Activated CD4-positive, alpha-beta T cell treated with anti-CD3 and anti-CD28 coated beads for 24 hours (primary cell): ENCODE data around the gene TLK1.
"Not testable (repeated sequence)": the region's sequence is repeated elsewhere in the genome, so short reads cannot be mapped to it uniquely, and the experiment has no call there.

Experiments used
- DNase-seq, 2 donors: peaks; one replicate each; pipeline ENCODE4 v3.0.0-alpha.2; 2020; ENCODE audit warnings: low read depth in 2 of 2

Gene TLK1

GRCh38 chr2:171142398-171142797, 18.3 kb downstream of the TLK1 start:
- DNase-seq: no peak

GRCh38 chr2:171141320-171141719, 19.4 kb downstream of the TLK1 start:
- DNase-seq: no peak

GRCh38 chr2:171139860-171140259, 20.8 kb downstream of the TLK1 start:
- no peak for DNase-seq

- DNase-seq: no peak
Measured at GRCh38 chr2:171136024-171136423, 24.7 kb downstream of the TLK1 start.

GRCh38 chr2:171134624-171135230, 26.0 kb downstream of the TLK1 start:
- no peak for DNase-seq

GRCh38 chr2:171132086-171132485, 28.6 kb downstream of the TLK1 start:
- DNase-seq: no peak

GRCh38 chr2:171128461-171128860, 32.2 kb downstream of the TLK1 start:
- DNase-seq: no peak

- DNase-seq: no peak
Measured at GRCh38 chr2:171124541-171124940, 36.2 kb downstream of the TLK1 start.

- no peak for DNase-seq
Measured at GRCh38 chr2:171109571-171109970, 51.1 kb downstream of the TLK1 start.

- DNase-seq: no peak
Measured at GRCh38 chr2:171109020-171109419, 51.7 kb downstream of the TLK1 start.

GRCh38 chr2:171107803-171108202, 52.9 kb downstream of the TLK1 start:
- DNase-seq: no peak

GRCh38 chr2:171104379-171104778, 56.3 kb downstream of the TLK1 start:
- no peak for DNase-seq

- DNase-seq: no peak
Measured at GRCh38 chr2:171102802-171103201, 57.9 kb downstream of the TLK1 start.

- DNase-seq: no peak
Measured at GRCh38 chr2:171100370-171100769, 60.3 kb downstream of the TLK1 start.

- DNase-seq: no peak
Measured at GRCh38 chr2:171098607-171099006, 62.1 kb downstream of the TLK1 start.

- DNase-seq: no peak
Measured at GRCh38 chr2:171095014-171095582, 65.6 kb downstream of the TLK1 start.

- not testable (repeated sequence) for DNase-seq
Measured at GRCh38 chr2:171091517-171091916, 69.2 kb downstream of the TLK1 start.

- no peak for DNase-seq
Measured at GRCh38 chr2:171089489-171089888, 71.2 kb downstream of the TLK1 start.

GRCh38 chr2:171088057-171088834, 72.4 kb downstream of the TLK1 start:
- no peak for DNase-seq

- DNase-seq: no peak
Measured at GRCh38 chr2:171087547-171087946, 73.1 kb downstream of the TLK1 start.

- DNase-seq: peak in 1 of 2 donors; percentile 21
Measured at GRCh38 chr2:171086352-171087290, 74.1 kb downstream of the TLK1 start.

GRCh38 chr2:171084128-171084527, 76.6 kb downstream of the TLK1 start:
- no peak for DNase-seq
